Small intestine (tissue), 7 donors: ENCODE data around the gene CNIH1. TPM values are rescaled to one million over a fixed set of nuclear protein-coding genes. Genes with fewer than 3 reads are reported as not detected.
A peak's percentile ranks its signal among the peaks of the same experiment; 100 is the strongest.
"Not testable (repeated sequence)": the region's sequence is repeated elsewhere in the genome, so short reads cannot be mapped to it uniquely, and the experiment has no call there.

Experiments used
- DNase-seq, 2 donors: peaks; one replicate each; pipeline versions ENCODE4 v3.0.0 to v3.0.0-alpha.2; 2013
- FAIRE-seq: peaks from 2 replicates; lab custom pipeline; 2012; peaks lifted over from hg19 to GRCh38; lab: Jason Lieb, UNC
- H3K27ac ChIP-seq, 3 donors: one replicate each; pipeline ENCODE4 v1.5.1; 2013; ENCODE audit warnings: low read length in 2 of 3, mild to moderate bottlenecking in 2 of 3, control low read depth in 1 of 3, inconsistent platforms in 1 of 3, low read depth in 1 of 3, moderate library complexity in 1 of 3
- H3K27me3 ChIP-seq, 3 donors: one replicate each; pipeline ENCODE4 v1.6.1; 2013; ENCODE audit warnings: low read length in 3 of 3, inconsistent platforms in 1 of 3; ENCODE audit not compliant: control insufficient read depth in 3 of 3, insufficient read depth in 3 of 3
- H3K36me3 ChIP-seq, 3 donors: one replicate each; pipeline ENCODE4 v1.6.1; 2013; ENCODE audit warnings: low read length in 3 of 3, inconsistent platforms in 1 of 3, low read depth in 1 of 3, mild to moderate bottlenecking in 1 of 3, moderate library complexity in 1 of 3; ENCODE audit not compliant: control insufficient read depth in 3 of 3, insufficient read depth in 2 of 3
- H3K4me1 ChIP-seq, 3 donors: one replicate each; pipeline ENCODE4 v1.6.1; 2013; ENCODE audit warnings: low read length in 2 of 3, inconsistent platforms in 1 of 3, low read depth in 1 of 3, mild to moderate bottlenecking in 1 of 3, moderate library complexity in 1 of 3; ENCODE audit not compliant: control insufficient read depth in 3 of 3, insufficient read depth in 2 of 3
- H3K4me3 ChIP-seq, 3 donors: one replicate each; pipeline ENCODE4 v1.5.1; 2013; ENCODE audit warnings: low read length in 3 of 3, control low read depth in 1 of 3, inconsistent platforms in 1 of 3, low read depth in 1 of 3, mild to moderate bottlenecking in 1 of 3, moderate library complexity in 1 of 3
- H3K9me3 ChIP-seq, 2 donors: one replicate each; pipeline ENCODE4 v1.6.1; 2013; ENCODE audit warnings: low read depth in 1 of 2, low read length in 1 of 2; ENCODE audit not compliant: control insufficient read depth in 2 of 2, insufficient read depth in 1 of 2
- WGBS, 3 donors: extraction: QIAGEN DNeasy Blood & Tissue Kit; methylation state at CpG; one replicate each; pipeline ENCODE4 v1.1.7; 2013; 5-methylcytosine and 5-hydroxymethylcytosine counted together
- polyA plus RNA-seq, 4 donors: library from polyadenylated mRNA; stranded (reverse) in 3 of 4; unstranded in 1 of 4; fragments of 200-250 nt in 3 of 4; fragments of 120-200 nt in 1 of 4; gene quantifications; one replicate each; pipeline versions ENCODE4 v1.2.1 to v1.2.3, GENCODE V29; 2013
- donor health status: healthy with polysubstance abuse.
- donor health status: control.
- donor health status: control.
- donor health status: Bipolar disorder and iron deficiency.
- donor health status: healthy.

CNIH1 gene
- polyA plus RNA-seq, 4 donors = 70.7 to 203 (median 163) TPM

DNA sequence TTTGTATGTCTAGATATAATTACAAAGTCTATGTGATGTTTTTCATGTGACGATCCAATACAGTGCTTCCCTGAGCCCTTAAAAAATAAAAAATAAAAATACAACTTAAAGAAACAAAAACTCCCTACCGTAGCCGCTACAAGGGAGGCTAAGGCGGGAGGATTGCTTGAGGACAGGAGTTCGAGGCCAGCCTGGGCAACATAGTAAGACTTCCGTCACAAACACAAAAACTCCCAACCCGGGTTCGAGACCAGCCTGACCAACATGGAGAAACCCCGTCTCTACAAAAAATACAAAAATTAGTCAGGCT is 45.0 kb downstream of the CNIH1 start:
- DNase-seq (no peak), FAIRE-seq (no peak)
- WGBS, 3 donors = 57 to 72% (median 59%) methylated on average over 9 of the region's 9 CpGs
- no peaks in the 10 kb centered on the region for H3K9me3 ChIP-seq
- H3K27ac ChIP-seq = peak overlapping the region in 1 of 3 donors; percentile 40
- H3K36me3 ChIP-seq = no peaks in the 10 kb centered on the region
- peak overlapping the region in 2 of 3 donors; percentile 31 to 46 for H3K4me3 ChIP-seq
- H3K27me3 ChIP-seq = no peaks in the 10 kb centered on the region
- H3K4me1 ChIP-seq = no peaks in the 10 kb centered on the region

GRCh38 chr14:54395716-54396115 is 45.5 kb downstream of the CNIH1 start:
- no peaks in the 10 kb centered on the region for H3K36me3 ChIP-seq
- H3K27ac ChIP-seq = no peak overlapping the region
- H3K4me3 ChIP-seq = no peak overlapping the region
- no peaks in the 10 kb centered on the region for H3K4me1 ChIP-seq
- 94 to 96% (median 95%) methylated on average over 2 of the region's 2 CpGs for WGBS, 3 donors
- DNase-seq (no peak), FAIRE-seq (no peak)
- H3K27me3 ChIP-seq = no peaks in the 10 kb centered on the region
- no peaks in the 10 kb centered on the region for H3K9me3 ChIP-seq

DNA sequence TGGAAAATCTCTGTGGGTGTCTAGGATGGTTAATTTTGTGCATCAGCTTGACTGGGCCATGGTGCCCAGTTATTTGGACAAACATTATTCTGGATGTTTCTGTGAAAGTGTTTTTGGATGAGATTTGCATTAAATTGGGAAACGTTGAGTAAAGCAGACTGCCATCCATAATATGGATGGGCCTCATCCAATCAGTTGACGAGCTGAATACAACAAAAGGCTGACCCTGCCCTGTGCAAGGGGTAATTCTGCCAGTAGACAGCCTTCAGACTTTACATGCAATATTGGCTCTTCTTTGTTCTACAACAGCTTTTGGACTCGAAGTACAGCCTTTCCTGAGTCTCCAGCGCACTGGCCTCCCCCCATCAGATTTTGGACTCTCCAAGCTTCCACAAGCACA is 45.9 kb downstream of the CNIH1 start:
- Histone ChIP-seq H3K36me3 (no peaks in the 10 kb centered on the region), H3K4me3 (no peak overlapping the region), H3K4me1 (no peaks in the 10 kb centered on the region), H3K27me3 (no peaks in the 10 kb centered on the region), H3K27ac (no peak overlapping the region), H3K9me3 (no peaks in the 10 kb centered on the region)
- FAIRE-seq = no peak
- DNase-seq = no peak
- WGBS, 3 donors = 81 to 93% (median 86%) methylated on average over 4 of the region's 4 CpGs

DNA sequence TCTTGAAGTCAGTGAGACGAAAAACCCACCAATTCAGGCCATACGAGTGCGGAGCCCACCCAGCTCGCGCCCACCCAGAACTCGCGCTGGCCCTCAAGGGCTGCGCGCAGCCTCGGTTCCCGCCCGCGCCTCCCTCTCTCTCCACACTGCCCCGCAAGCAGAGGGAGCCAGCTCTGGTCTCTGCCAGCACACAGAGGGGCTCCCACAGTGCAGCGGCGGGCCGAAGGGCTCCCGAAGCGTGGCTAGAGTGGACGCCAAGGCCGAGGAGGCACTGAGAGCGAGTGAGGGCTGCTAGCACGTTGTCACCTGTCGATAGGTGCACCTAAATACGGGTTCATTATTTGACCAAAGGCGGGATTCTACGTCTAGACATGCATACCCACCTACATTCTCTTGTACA is 46.6 kb downstream of the CNIH1 start:
- H3K4me1 ChIP-seq = no peaks in the 10 kb centered on the region
- no peak overlapping the region for H3K4me3 ChIP-seq
- DNase-seq (no peak), FAIRE-seq (no peak)
- WGBS, 3 donors = 96 to 97% (median 96%) methylated on average over 24 to 27 of the region's 27 CpGs
- H3K9me3 ChIP-seq = no peaks in the 10 kb centered on the region
- H3K36me3 ChIP-seq = no peaks in the 10 kb centered on the region
- H3K27ac ChIP-seq = no peak overlapping the region
- no peaks in the 10 kb centered on the region for H3K27me3 ChIP-seq

GRCh38 chr14:54392986-54393884 is 47.9 kb downstream of the CNIH1 start:
- FAIRE-seq, H3K27me3 ChIP-seq, H3K4me1 ChIP-seq, DNase-seq, H3K9me3 ChIP-seq, H3K27ac ChIP-seq, H3K4me3 ChIP-seq, H3K36me3 ChIP-seq: not testable (repeated sequence)
- WGBS, 3 donors = 95 to 96% (median 95%) methylated on average over 49 to 68 of the region's 68 CpGs

- Histone ChIP-seq H3K4me3 (no peak overlapping the region), H3K9me3 (no peaks in the 10 kb centered on the region), H3K4me1 (peaks cover 0 to 4% (median 0%) of the 10 kb centered on the region in 3 donors), H3K27me3 (no peaks in the 10 kb centered on the region), H3K27ac (no peak overlapping the region), H3K36me3 (no peaks in the 10 kb centered on the region)
- DNase-seq (no peak), FAIRE-seq (no peak)
- WGBS, 3 donors = 87 to 93% (median 91%) methylated on average over 14 of the region's 14 CpGs
These were observed 48.9 kb downstream of the CNIH1 start for GRCh38 chr14:54392131-54392859.

- no peak overlapping the region for H3K4me3 ChIP-seq
- no peaks in the 10 kb centered on the region for H3K9me3 ChIP-seq
- H3K36me3 ChIP-seq = no peaks in the 10 kb centered on the region
- DNase-seq (peak; percentile 92 to 96), FAIRE-seq (no peak)
- no peaks in the 10 kb centered on the region for H3K27me3 ChIP-seq
- 29 to 66% (median 36%) methylated on average over 5 of the region's 5 CpGs for WGBS, 3 donors
- H3K4me1 ChIP-seq = peaks cover 0 to 12% (median 3%) of the 10 kb centered on the region in 3 donors
- H3K27ac ChIP-seq = peak overlapping the region in 2 of 3 donors; percentile 54 to 77
These were observed 53.8 kb downstream of the CNIH1 start for GRCh38 chr14:54387328-54387727.

DNA sequence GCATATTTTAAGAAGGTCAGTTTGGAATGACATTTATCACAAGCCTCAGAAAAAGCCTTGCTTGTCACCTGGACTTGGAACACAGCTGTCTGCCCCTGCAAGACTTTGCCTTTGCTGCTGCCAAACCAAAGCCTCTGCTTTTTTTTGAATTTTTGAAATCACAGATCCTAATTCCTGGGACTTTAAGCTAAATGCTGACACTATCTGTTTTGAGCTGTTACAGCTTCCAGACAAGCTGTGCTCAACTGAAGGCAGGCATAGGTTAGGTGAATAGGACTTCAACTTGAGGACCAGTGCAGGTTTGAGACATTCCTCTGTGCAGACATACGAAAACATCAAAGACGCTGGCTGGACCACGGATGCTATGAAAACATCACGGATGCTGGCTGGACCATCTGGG is 55.6 kb downstream of the CNIH1 start:
- no peak overlapping the region for H3K27ac ChIP-seq
- no peaks in the 10 kb centered on the region for H3K9me3 ChIP-seq
- no peak overlapping the region for H3K4me3 ChIP-seq
- 87 to 95% (median 90%) methylated on average over 4 of the region's 4 CpGs for WGBS, 3 donors
- H3K36me3 ChIP-seq = no peaks in the 10 kb centered on the region
- H3K27me3 ChIP-seq = no peaks in the 10 kb centered on the region
- no peak for DNase-seq
- FAIRE-seq = no peak
- peaks cover 0 to 12% (median 3%) of the 10 kb centered on the region in 3 donors for H3K4me1 ChIP-seq
